Esophagus muscularis mucosa (tissue), 4 donors: ENCODE measurements around the gene MAPKAPK5. TPM values are rescaled to one million over a fixed set of nuclear protein-coding genes. Genes with fewer than 3 reads are reported as not detected.

Experiments
- DNase-seq: peaks from one replicate; pipeline ENCODE4 v3.0.0-alpha.2; 2017; ENCODE audit errors: extremely low spot score
- H3K27ac ChIP-seq, 4 donors: fragments of 200-600 bp; sonication (generic); replicated peaks in 1 of 4; 1 replicate in 3 of 4; 2 replicates in 1 of 4; pipeline ENCODE4 v1.5.1; 2016 to 2019; ENCODE audit warnings: mild to moderate bottlenecking in 1 of 4
- H3K27me3 ChIP-seq, 4 donors: fragments of 200-600 bp; sonication (generic); one replicate each; pipeline versions ENCODE4 v1.5.1 to v1.6.0; 2016 to 2019
- H3K36me3 ChIP-seq, 4 donors: fragments of 200-600 bp; sonication (generic); one replicate each; pipeline ENCODE4 v1.5.1; 2016 to 2019
- H3K4me1 ChIP-seq, 4 donors: fragments of 200-600 bp; sonication (generic); one replicate each; pipeline ENCODE4 v1.5.1; 2016 to 2019
- H3K4me3 ChIP-seq, 4 donors: fragments of 200-600 bp; sonication (generic); 1 replicate in 2 of 4; 2 replicates in 2 of 4; pipeline ENCODE4 v1.5.1; 2016 to 2019; ENCODE audit warnings: mild to moderate bottlenecking in 4 of 4, moderate library complexity in 1 of 4
- H3K9me3 ChIP-seq, 4 donors: fragments of 200-600 bp; sonication (generic); 1 replicate in 3 of 4; 2 replicates in 1 of 4; pipeline ENCODE4 v1.5.1; 2016 to 2019
- CTCF ChIP-seq, 3 experiments: fragments of 200-600 bp in 2 of 3; fragments of 450-650 bp in 1 of 3; sonication (generic) in 2 of 3; IDR thresholded peaks; one replicate each; pipeline ENCODE4 v1.5.1; 2017 to 2019; ENCODE audit warnings: antibody characterized with exemption in 3 of 3, mild to moderate bottlenecking in 2 of 3, moderate library complexity in 1 of 3
- EP300 ChIP-seq: sonication (generic); formaldehyde crosslinking; IDR thresholded peaks from one replicate; pipeline ENCODE4 v1.6.1; 2017; ENCODE audit warnings: antibody characterized with exemption
- POLR2A ChIP-seq: fragments of 450-650 bp; IDR thresholded peaks from one replicate; pipeline ENCODE4 v1.6.1; 2017; ENCODE audit warnings: antibody characterized with exemption, moderate library complexity, mild to moderate bottlenecking, low read depth
- POLR2AphosphoS5 ChIP-seq, 2 donors: sonication (generic); formaldehyde crosslinking; IDR thresholded peaks; one replicate each; pipeline ENCODE4 v1.6.1; 2017; ENCODE audit warnings: antibody characterized with exemption in 2 of 2
- WGBS: methylation state at CpG from one replicate; pipeline ENCODE4 v1.1.5; 2018; 5-methylcytosine and 5-hydroxymethylcytosine counted together
- intact Hi-C: fragments of 100-400 bp; cut with DNase I; formaldehyde crosslinking; loops from one replicate; pipeline ENCODE4 v1.15.1; 2023
- total RNA-seq, 4 donors: library from RNA; depleted of rRNA; stranded (reverse); fragments of >200 nt; gene quantifications; one replicate each; pipeline versions ENCODE4 v1.1.0 to v1.2.1, GENCODE V29; 2016

Gene MAPKAPK5
- total RNA-seq, 4 donors from 2014 or later, result 30.3 to 43.7 (median 34.1) TPM

DNA sequence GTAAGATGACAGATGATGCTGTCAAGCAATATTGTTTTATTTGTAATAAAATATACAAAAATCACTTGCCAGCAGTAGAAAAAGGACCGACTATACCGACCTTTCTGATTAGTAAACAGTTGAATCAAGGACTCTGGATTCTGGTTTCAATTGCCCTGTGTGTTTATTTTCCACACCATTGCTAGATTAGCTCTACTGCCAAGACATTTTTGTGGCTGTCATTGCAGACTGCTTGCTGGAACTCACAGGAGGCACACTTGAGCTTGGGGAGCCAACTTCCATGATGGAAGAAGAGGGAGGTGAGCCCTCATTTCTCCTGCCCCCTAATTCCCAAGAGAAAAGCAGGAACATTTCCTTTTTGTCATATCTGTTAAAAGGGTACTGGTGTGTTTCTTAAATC is 51.3 kb downstream of the MAPKAPK5 start:
- peaks cover 48 to 87% (median 70%) of the 10 kb centered on the region in 4 donors for H3K36me3 ChIP-seq

DNA sequence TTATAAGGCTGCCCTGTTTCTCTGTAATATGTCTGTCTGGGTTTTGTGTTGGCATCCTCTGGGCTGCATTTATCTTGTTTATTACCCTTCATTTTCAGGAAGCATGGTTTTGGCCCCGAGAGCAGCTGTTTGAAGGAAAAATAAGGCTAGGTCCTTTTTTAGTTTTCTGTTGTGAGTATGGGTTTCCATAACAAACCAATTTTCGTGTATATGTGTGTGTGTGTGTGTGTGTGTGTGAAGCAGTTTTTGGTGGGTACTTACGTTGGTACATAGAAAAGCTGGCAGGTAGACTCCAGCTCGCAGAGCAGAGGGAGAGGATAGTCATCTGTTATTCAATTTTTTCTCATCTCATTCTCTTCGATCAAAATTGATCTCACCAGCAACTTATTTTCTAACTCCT is 52.5 kb downstream of the MAPKAPK5 start:
- Histone ChIP-seq H3K27ac (no peak overlapping the region), H3K36me3 (peaks cover 36 to 83% (median 57%) of the 10 kb centered on the region in 4 donors), H3K9me3 (no peaks in the 10 kb centered on the region), H3K27me3 (no peaks in the 10 kb centered on the region), H3K4me3 (no peak overlapping the region), H3K4me1 (no peaks in the 10 kb centered on the region)
- no peak for DNase-seq
- WGBS, result 82% methylated on average over 5 of the region's 5 CpGs
- no peak for TF ChIP-seq CTCF (IDR thresholded peaks at IDR 0.05)
- TF ChIP-seq POLR2AphosphoS5 (IDR thresholded peaks at IDR 0.05), result no peak
- no peak for TF ChIP-seq POLR2A
- no peak for TF ChIP-seq EP300
- intact Hi-C loops, result no loop called here

More for the DNA sequence above, 51.3 kb downstream of the MAPKAPK5 start:
- Histone ChIP-seq H3K9me3 (no peaks in the 10 kb centered on the region), H3K4me1 (no peaks in the 10 kb centered on the region), H3K27me3 (no peaks in the 10 kb centered on the region), H3K4me3 (no peak overlapping the region), H3K27ac (no peak overlapping the region)
- 28% methylated on average over 2 of the region's 2 CpGs for WGBS
- no peak for DNase-seq
- intact Hi-C loops, result no loop called here
- no peak for TF ChIP-seq POLR2A
- TF ChIP-seq CTCF (IDR thresholded peaks at IDR 0.05), result no peak
- TF ChIP-seq POLR2AphosphoS5 (IDR thresholded peaks at IDR 0.05), result no peak
- no peak for TF ChIP-seq EP300

DNA sequence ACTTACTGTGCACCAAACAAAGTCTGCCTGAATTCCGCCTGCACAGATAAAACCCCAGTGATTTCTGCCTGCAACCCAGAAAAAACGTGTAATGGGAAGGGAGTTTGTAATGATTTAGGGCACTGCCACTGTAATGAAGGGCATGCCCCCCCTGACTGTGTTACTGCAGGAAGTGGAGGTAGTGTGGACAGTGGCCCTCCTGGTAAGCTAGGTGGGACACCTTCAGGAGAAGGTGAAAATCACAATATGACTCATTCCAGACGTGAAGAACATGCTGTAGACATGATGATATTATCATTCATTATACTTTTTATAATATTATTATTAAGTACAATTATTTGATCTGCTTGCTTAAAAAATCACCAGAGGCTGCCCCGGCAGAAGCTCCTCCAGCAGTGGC is 59.2 kb downstream of the MAPKAPK5 start:
- TF ChIP-seq CTCF (IDR thresholded peaks at IDR 0.05) (no peak), POLR2AphosphoS5 (IDR thresholded peaks at IDR 0.05) (no peak), EP300 (no peak), POLR2A (no peak)
- 70% methylated on average over 4 of the region's 4 CpGs for WGBS
- H3K27ac ChIP-seq, result no peak overlapping the region
- peaks cover 3 to 17% (median 8%) of the 10 kb centered on the region in 4 donors for H3K36me3 ChIP-seq
- H3K4me1 ChIP-seq, result no peaks in the 10 kb centered on the region
- H3K4me3 ChIP-seq, result no peak overlapping the region
- no peaks in the 10 kb centered on the region for H3K9me3 ChIP-seq
- intact Hi-C loops, result no loop called here
- DNase-seq, result no peak
- H3K27me3 ChIP-seq, result no peaks in the 10 kb centered on the region

DNA sequence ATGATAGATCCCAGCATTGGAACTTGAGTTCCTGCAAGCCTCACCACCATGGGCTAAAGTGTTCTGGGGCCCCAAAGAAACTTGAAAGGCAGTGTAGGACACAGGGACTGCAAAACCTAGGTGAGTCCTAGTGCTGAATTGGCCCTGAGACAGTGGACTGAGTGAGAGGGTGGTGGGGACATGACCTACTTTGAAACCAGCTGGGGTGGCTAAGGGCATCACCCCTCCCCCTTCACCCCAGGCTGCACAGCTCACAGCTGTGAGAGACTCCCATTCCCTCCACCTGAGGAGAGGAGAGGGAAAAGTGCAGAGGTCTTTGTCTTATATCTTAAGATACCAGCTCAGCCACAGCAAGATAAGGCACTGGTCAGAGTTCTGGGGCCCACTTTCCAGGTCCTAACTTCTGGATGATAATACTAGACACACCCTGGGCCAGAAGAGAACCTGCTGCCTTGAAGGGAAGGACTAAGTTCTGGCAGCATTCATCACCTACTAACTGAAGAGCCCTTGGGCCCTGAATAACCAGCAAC is 62.5 kb downstream of the MAPKAPK5 start:
- H3K9me3 ChIP-seq, result no peaks in the 10 kb centered on the region
- DNase-seq, result no peak
- TF ChIP-seq POLR2A (no peak), POLR2AphosphoS5 (IDR thresholded peaks at IDR 0.05) (no peak), EP300 (no peak), CTCF (IDR thresholded peaks at IDR 0.05) (no peak)
- H3K36me3 ChIP-seq, result peaks cover 0 to 6% (median under 1%) of the 10 kb centered on the region in 4 donors
- H3K4me1 ChIP-seq, result no peaks in the 10 kb centered on the region
- H3K27me3 ChIP-seq, result no peaks in the 10 kb centered on the region
- intact Hi-C loops, result no loop called here
- no peak overlapping the region for H3K4me3 ChIP-seq
- no peak overlapping the region for H3K27ac ChIP-seq

GRCh38 chr12:111905502-111905901 is 63.5 kb downstream of the MAPKAPK5 start:
- H3K4me1 ChIP-seq, result no peaks in the 10 kb centered on the region
- no peaks in the 10 kb centered on the region for H3K9me3 ChIP-seq
- peaks cover 0 to 6% (median 0%) of the 10 kb centered on the region in 4 donors for H3K36me3 ChIP-seq
- no peak for DNase-seq
- TF ChIP-seq CTCF (IDR thresholded peaks at IDR 0.05) (no peak), POLR2A (no peak), EP300 (no peak), POLR2AphosphoS5 (IDR thresholded peaks at IDR 0.05) (no peak)
- H3K27me3 ChIP-seq, result no peaks in the 10 kb centered on the region
- intact Hi-C loops, result no loop called here
- WGBS, result 100% methylated on average over 3 of the region's 3 CpGs
- H3K4me3 ChIP-seq, result no peak overlapping the region
- H3K27ac ChIP-seq, result no peak overlapping the region
